ENCODE measurements around the gene DPP4. TPM values are rescaled to one million over a fixed set of nuclear protein-coding genes. Genes with fewer than 3 reads are reported as not detected.
"Not testable (repeated sequence)": the region's sequence is repeated elsewhere in the genome, so short reads cannot be mapped to it uniquely, and the experiment has no call there.

The DPP4 gene
- total RNA-seq, 1 donor from 2014 or later: 137 TPM

DNA sequence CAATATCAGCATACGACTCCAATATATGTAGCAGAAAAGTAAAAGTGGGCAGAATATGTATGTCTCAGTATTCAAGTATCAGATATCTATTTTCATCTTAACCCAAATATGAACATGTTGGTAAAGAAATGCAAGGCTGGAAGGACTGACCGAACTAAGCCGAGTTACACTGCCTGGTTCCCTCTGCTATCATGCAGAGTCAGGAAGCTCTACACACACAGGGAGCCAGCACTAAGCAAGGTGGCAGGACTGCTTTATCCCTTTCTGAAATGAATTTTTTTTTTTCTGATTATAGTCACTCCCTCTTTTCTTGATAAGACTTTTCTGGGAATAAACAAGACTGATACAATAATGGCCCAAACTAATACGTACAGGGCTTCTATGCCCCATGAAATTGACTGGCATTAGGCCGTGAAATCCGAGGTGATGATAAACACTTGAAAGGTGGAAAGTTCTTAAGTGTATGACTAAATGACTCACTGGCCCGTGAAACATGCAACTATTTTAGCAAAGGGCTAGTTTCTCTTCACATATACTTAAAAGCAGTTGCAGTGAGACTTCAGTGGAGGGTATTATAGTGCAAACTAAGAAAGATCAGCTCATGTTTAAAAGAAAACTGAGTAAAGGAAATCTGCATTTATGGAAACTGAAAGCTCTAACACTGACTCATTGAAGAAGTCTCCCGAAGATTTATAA, 14.9 kb downstream of the DPP4 start:
- intact Hi-C loops (cut with micrococcal nuclease): loop anchor here (1.0 to 5.0 kb wide), 5 partner anchors 13 to 106 kb away; no protein-coding TSS in a partner anchor

DNA sequence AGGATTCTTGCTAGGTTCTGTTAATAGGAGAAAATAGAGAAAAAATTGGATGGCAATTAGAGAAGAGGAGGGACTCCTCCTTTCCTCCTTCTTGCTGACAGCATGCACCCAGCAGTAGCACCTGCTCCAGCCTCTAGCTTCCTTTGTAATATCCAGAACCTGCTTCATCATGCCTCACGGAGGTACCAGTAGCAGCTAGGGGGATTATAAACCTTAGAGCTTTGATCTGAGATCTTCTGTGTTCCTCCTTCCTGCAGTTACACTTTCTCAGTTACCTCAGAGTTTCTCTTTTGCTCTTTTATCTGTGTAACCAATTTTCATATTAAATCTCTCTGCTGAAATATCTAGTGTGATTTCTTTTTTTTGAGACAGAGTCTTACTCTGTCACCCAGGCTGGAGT, 16.6 kb downstream of the DPP4 start:
- intact Hi-C loops (cut with micrococcal nuclease): loop anchor here (5.0 kb wide), 2 partner anchors 65 kb away; no protein-coding TSS in a partner anchor

DNA sequence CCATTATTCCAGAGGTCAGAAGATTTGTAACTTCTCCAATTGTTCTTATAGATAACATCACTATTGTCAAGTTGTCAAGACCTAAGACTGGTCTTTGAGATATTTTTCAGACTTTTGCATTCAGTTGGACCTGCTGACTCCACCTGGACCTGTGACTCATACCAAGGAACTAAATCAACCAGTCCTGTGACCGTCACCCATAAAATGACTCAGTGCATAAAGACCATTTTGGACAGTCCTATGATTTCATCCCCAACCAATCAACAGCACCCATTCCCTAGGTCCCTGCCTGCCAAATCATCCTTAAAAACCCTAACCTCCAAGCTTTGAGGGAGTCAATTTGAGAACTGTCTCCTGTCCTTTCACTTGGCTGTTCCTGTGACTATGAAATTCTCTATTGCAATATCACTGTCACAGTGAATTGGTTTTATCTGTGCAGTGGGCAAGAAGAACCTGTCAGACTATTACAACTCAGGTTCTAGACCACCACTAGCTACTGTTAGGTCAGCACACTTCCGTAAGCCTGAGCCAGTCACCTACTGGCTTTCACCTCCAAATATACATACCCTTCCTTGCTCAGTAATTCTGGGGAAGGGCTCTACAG, 17.1 kb downstream of the DPP4 start:
- intact Hi-C loops (cut with micrococcal nuclease): loop anchor here (5.0 kb wide), 2 partner anchors 65 kb away; no protein-coding TSS in a partner anchor

DNA sequence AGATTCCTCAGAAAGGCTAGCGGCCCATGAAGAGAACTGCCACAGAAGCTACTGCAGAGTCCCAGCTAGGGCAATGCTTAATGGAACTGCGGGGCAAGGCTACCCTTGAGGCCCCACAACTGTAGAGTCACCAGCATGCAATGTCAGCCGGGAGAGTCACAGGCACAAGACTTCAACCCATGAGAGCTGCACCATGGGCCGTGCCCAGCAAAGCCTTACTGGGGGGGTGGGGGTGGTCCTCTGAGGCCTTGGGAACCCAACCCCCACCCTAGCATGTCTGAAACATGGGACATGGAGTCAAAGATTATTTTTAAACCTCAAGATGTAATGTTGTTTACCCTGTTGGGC, 20.2 kb downstream of the DPP4 start:
- intact Hi-C loops (cut with micrococcal nuclease): no loop called here

DNA sequence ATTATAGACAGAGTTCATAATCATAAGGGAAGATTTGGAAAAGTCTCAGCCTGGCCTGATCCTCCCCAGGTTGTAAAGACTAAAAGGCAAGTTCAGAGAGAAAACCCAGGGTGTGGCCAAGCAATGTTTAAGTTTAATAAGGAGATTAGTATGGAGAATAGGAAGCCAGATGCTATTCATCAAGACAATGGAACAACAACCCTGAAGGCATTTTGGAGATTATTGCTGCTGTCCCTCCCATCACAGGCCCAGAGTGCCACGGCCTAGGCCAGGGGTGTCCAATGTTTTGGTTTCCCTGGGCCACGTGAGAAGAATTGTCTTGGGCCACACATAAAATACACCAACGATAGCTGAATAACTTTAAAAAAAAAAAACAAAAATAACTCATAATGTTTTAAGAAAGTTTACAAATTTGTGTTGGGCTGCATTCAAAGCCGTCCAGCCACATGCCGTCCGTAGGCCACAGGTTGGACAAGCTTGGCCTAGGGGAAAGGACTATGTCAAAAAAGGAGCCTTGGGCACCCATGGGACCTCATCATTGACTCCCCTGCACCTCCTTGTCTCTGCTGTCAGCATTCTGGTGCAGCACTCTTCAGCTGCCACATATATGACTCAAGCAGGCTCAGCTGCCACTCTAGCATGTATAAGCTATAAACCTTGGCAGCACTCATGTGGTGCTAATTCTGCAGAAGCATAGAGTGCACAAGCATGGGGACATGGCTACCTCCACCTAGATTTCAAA, 20.8 kb downstream of the DPP4 start:
- intact Hi-C loops (cut with micrococcal nuclease): no loop called here

DNA sequence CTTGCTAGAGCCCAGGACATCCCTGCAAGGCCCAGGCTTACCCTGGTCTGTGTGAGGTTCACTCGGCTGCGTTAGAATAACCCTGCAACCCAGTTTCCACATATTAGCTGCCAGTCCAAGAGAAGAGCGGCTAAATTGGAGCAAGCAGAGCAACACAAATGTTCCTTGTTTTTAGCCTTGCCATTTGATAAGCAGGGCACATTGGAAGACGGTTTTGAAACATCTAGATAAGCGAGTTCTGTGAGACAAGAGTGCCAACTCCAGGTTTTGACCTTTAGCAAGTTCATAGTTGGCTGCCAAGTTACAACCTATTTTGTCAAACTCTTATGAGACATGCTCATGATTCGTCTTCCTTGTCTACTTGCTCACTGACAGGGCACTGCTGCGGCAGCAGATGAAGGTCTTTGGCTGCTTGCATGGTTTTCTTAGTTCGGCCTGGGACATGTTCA, 23.5 kb downstream of the DPP4 start:
- intact Hi-C loops (cut with micrococcal nuclease): no loop called here

DNA sequence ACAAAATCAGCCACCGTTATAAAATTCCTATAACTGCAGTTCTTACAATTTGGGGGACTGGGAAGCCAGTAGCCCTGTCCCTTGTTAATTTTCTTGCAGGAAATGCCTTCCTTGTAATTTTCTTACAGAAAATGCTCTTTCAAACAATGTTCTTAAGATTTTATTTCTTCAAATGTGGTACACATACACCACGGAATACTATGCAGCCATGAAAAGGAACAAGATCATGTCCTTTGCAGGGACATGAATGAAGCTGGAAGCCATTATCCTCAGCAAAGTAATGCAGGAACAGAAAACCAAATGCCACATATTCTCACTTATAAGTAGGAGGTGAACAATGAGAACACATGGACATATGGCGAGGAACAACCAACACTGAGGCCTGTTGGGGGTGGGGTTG, 24.9 kb downstream of the DPP4 start:
- intact Hi-C loops (cut with micrococcal nuclease): not testable (repeated sequence)

DNA sequence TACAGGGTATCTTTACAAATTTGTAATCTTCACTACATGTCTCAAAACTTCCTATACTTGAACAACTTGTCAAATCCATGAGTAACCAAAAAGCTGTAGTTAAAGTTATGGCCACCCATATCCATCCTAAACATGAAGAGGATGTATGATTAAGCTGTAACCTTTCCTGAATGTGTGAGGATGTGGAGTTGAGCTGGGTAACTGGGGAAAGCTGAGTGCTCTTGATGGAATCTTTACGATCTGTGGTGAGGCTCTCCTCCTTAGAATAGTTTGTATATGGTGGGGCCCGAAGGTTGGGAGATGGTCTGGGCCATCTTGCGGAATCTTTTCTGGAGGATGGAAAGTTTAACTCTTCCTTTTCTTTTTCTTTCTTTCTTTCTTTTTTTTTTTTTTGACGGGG, 29.4 kb downstream of the DPP4 start:
- intact Hi-C loops (cut with micrococcal nuclease): no loop called here

DNA sequence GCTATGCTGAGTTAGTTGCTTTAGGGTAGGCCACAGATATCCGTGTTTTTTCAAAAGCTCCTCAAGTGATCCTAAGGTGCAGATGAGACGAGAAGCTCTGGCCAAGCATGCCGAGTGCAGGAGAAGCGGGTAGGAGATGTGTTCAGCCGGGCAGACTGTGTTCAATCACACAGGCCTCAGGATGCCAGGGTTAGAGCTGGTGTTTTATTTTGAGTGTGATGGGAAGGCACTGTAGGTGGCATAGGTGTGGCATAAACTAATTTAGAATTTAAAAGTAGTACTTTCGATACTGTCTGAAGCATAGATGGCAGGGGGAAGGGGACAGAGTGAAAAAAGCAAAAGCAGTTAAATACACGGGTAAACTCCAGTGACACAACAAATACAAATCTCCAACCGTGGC, 30.9 kb downstream of the DPP4 start:
- intact Hi-C loops (cut with micrococcal nuclease): no loop called here

DNA sequence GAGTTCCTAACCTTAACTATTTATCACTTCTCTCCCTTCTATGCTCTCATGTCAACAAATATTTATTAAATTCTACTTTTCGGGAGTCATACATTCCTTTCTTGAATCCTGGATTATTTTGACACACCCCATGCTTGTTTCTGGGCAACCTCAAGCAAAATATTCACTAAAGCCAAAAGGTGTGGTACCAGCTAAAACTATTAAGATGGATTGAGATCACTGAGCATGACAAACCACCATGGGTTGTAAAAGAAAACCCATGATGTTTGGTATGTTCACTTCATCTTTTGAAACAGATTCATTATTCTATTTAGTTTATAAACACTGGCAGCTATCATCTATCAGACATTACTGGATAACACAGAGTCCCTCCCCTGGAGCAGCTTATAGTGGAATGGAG, 32.5 kb downstream of the DPP4 start:
- intact Hi-C loops (cut with micrococcal nuclease): no loop called here

DNA sequence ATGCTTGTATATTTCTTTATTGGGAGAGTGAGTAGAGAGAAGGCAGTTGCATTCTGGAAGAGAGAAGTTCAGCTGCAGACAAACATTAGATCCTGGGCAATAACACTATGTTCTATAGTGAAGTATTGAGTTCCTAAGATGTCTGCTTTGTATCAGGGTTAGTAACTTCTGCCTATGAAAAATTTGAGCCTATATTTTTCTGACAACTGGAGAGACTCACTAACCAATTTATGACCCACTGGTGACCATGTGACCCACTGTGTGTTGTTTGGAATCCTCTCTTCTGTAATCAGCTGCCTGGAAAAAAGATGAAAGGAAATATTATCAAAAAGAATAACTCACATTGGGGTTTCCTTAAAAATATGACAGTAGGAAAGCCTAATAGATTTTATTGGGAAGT, 35.3 kb downstream of the DPP4 start:
- intact Hi-C loops (cut with micrococcal nuclease): no loop called here

DNA sequence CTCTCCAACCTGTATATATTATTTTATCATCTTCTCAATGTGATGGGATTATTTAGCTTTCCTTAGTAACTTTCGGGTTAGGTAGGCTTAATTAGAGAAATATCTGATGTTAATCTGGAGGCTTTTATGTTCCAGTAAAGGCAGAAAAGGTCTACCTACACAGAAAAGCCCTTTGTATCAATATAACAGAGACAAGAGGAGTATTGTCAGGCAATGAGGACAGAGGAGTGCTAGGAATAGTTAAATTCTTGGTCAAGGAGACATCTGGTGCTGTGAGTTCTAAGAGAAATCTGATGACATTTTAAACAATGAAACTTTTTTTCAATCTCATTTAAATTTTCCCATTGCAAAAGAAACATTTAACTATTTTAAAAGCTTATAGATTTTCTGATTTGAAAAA, 36.1 kb downstream of the DPP4 start:
- intact Hi-C loops (cut with micrococcal nuclease): no loop called here

DNA sequence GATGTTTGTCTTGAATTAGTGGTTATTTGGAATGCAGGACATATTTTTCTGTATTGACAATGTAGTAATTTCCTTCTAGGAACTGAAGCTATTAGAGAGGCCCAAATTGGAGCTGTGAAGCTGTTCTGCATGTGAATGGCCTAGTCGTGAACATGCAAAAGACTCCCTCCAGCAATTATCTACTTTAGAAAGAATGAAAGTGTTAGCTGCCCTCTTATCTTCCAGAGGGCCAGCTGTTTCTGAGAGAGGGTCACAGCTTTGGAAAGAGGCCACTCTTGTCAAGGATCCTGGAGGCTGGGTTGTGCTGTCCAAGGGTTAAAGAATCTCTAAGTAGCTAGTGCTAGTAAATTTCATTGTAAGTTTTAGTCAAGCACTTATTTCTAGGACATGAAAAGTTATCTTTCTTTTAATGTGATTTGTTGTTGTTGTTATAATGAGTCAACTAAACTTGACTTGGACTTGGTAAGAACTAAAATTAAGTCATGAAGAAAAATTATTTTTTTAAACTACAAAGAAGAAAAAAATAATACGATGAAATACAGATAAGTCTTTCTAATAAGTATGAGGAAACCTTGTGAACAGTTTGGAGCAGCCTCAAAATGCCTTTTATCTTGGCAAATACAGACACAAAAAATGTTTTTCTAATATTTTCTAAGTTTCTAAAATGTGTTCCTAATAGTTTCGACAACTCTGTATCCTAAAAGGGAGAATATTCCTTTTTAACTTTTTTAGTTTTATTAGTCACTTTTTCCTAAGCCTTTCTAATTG, 36.8 kb downstream of the DPP4 start:
- intact Hi-C loops (cut with micrococcal nuclease): no loop called here

DNA sequence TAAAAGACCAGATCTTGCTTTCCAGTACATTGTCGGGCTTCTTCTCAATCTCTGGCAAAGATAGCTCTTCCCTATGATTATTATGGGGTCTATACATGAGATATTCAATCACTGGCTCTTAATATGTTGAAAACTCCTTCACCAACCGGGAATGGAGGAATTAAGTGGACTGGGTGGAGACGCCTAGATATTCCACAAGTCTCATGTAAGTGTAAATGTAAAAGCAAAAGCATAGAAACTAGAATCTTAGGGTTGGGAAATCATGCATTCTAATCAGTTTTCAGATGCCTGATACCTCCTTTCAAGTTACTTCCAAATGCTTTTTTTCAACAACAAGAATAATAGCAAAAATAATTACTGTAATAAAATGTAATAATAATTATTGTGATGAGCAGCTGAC, 38.0 kb downstream of the DPP4 start:
- intact Hi-C loops (cut with micrococcal nuclease): no loop called here

DNA sequence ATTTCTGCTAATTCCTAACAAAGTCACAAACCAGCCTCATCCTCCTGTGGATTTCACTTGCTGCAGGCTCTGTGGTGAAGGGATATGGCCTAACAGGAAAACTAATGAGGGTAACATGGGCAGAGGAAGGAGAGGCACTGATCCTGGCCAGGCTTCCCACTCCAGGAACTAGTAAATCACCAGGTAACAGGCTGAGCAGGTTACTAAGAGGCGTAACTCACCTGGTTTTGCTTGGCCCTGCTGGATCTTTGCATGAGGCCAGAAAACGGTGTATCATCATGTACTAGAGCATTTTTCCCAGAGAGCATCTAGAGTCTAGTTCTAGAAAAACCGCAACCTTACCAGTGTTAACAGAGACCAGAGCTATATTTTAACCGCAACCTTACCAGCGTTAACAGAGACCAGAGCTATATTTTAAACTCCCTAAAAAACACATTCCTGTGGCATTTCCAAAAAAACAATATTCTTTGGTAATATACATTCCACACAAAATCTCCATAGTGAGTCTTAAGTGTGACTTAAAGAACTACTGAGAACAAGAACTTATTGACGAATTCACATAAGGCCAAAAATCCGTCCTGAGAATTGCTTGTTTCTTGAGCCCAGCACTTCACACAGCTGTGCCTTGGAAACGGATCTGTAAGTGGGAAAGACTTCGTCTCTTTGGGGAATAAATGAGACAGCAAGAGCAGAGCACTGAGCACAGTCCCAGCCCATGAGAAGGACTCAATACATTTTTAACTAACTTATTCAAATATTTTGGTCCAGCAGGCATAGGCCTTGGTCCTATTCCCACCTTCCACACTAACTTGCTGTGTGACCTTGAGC, 43.4 kb downstream of the DPP4 start:
- intact Hi-C loops (cut with micrococcal nuclease): no loop called here

DNA sequence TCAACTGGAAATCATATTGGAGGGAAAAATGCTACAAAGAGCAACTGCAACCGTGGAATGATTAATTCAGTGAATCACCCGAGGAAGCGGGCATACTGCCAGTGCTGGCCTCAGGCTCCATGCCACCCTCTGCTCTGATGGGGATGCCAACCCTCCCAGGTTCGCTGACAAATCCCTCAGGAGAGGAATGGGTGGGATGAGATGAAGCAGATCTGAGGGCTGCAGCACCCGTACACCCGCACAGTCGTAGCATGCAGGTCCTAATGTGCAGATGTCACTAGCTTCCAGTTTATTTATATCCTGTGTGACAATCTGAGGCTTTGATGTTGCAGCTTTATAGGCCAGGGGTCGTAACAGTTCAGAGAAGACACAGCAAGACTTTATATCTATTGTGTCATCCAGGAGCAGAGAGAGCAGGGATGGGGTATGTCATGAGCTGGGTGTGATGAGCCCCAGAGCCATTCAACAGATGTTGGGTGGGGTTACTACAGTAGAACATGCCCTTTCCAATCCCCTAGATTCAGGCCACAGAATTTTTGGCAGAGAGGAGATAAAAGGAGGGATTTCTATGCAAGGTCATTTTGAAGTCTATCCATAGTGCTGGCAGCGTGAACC, 44.6 kb downstream of the DPP4 start:
- intact Hi-C loops (cut with micrococcal nuclease): no loop called here

DNA sequence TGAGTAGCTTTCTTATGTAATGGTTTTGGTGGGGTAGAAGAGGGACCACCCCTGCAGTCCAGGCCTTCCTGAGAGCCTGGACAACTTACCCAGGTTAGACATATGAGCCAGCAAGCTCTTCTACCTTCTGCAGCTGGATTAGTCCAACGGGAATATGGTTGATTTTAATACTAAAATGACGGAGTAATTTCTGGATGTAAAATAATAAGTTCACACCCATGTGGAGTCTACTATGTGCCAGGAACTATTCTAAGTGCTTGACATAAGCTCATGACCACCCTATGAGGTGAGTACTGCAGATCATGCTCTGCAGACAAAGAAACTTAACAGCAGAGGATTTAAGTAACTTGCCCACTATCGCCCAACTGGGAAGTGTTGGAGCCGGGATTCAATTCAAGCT, 45.5 kb downstream of the DPP4 start:
- intact Hi-C loops (cut with micrococcal nuclease): no loop called here

DNA sequence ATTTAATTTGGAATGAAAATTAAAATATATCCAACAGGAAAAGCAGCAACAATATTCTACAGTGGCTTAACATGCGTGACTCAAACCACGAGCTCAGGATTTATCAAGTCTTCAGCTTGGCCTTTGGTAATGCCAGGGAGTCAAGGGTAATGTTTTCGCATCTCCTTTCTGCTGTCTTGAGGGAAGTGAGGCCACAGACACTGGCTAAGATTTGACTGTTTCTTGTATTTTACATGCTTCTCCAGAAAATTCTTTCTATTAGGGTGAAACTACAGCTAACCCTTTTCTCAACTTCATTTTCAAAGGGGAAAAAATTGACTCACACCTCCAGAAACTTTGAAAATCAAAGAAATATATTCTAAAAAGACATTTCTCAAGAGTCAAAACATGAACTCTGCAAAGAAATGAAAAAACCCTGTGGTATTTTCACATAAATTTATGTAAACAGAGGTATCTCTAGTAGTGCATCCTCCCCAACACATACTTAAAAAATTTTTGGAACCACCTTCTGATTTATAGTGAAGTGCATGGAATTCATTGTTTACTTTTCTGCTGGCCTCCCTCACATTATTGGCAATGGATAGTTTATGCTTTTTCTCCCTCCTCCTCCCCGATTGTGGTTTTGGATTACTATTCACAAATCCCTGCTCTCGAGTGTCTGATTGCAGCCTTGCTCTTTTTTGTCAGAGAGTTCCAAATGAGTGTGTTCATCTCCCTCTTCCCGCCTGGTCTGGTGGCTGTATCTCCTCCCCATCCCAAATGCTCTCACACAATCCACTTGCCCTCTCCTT, 48.7 kb downstream of the DPP4 start:
- intact Hi-C loops (cut with micrococcal nuclease): no loop called here

DNA sequence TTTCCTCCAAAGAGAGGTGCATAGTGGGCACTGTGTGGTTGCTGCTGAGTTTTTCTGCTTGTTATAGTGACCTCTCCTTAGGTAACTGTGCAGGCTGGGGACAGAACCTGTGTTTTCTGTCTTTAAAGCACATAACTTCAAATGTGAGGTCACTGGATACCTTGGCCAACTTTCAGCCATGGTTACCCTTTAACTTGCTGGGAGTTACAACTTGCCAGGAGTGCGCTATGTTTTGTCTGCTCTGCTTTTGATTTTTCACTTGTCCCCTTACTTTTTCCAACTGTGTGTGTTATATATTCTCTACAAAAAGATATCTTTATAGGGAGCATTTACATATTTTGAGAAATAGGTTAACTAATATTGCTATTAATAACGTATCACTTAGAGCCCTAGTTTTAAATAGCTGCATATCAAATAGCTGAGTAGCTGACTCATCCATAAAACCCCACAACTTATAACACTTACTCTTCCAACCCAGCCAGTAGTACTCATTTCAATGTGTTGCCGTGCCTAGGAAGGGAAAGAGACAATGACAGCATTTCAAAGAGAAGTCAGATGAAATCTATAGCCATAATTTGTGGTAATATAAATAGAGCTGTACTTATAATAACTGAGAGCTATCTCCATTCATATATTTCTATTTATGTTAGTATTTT, 51.6 kb downstream of the DPP4 start:
- intact Hi-C loops (cut with micrococcal nuclease): no loop called here
